Measurements from ENCODE around the gene FGF4. TPM values are rescaled to one million over a fixed set of nuclear protein-coding genes. Genes with fewer than 3 reads are reported as not detected.

FGF4 gene
- total RNA-seq, 3 donors from 2014 or later, result not detected

GRCh38 chr11:69778373-69778772 lies 3.2 kb upstream of the FGF4 start:
- H3K4me1 ChIP-seq (ENCODE audit: low read depth), result no peaks in the 10 kb centered on the region
- no peaks in the 10 kb centered on the region for H3K9me3 ChIP-seq
- no peak for DNase-seq
- ATAC-seq, result no peak
- intact Hi-C loops (cut with DNase I, micrococcal nuclease), result no loop called here
- TF ChIP-seq, protein P1, sequence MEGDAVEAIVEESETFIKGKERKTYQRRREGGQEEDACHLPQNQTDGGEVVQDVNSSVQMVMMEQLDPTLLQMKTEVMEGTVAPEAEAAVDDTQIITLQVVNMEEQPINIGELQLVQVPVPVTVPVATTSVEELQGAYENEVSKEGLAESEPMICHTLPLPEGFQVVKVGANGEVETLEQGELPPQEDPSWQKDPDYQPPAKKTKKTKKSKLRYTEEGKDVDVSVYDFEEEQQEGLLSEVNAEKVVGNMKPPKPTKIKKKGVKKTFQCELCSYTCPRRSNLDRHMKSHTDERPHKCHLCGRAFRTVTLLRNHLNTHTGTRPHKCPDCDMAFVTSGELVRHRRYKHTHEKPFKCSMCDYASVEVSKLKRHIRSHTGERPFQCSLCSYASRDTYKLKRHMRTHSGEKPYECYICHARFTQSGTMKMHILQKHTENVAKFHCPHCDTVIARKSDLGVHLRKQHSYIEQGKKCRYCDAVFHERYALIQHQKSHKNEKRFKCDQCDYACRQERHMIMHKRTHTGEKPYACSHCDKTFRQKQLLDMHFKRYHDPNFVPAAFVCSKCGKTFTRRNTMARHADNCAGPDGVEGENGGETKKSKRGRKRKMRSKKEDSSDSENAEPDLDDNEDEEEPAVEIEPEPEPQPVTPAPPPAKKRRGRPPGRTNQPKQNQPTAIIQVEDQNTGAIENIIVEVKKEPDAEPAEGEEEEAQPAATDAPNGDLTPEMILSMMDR (IDR thresholded peaks at IDR 0.05), result no peak
- H3K4me3 ChIP-seq, result no peak overlapping the region
- no peaks in the 10 kb centered on the region for H3K36me3 ChIP-seq (ENCODE audit: low read depth)

GRCh38 chr11:69774354-69775162 lies 583 bp downstream of the FGF4 start:
- H3K4me1 ChIP-seq (ENCODE audit: low read depth), result no peaks in the 10 kb centered on the region
- no peak overlapping the region for H3K4me3 ChIP-seq
- TF ChIP-seq, protein P1 (IDR thresholded peaks at IDR 0.05), result no peak
- H3K36me3 ChIP-seq (ENCODE audit: low read depth), result no peaks in the 10 kb centered on the region
- ATAC-seq (no peak), DNase-seq (no peak)
- intact Hi-C loops (cut with DNase I, micrococcal nuclease), result no loop called here
- H3K9me3 ChIP-seq, result no peaks in the 10 kb centered on the region

- Histone ChIP-seq H3K4me3 (no peak overlapping the region), H3K36me3 (ENCODE audit: low read depth) (no peaks in the 10 kb centered on the region), H3K9me3 (no peaks in the 10 kb centered on the region), H3K4me1 (ENCODE audit: low read depth) (no peaks in the 10 kb centered on the region)
- ATAC-seq (no peak), DNase-seq (no peak)
- intact Hi-C loops (cut with DNase I, micrococcal nuclease), result no loop called here
- TF ChIP-seq, protein P1 (IDR thresholded peaks at IDR 0.05), result no peak
Observed at GRCh38 chr11:69773626-69774353, 1.4 kb downstream of the FGF4 start.

GRCh38 chr11:69771466-69771865 lies 3.7 kb downstream of the FGF4 start:
- intact Hi-C loops (cut with DNase I, micrococcal nuclease), result no loop called here
- H3K4me3 ChIP-seq, result no peak overlapping the region
- no peaks in the 10 kb centered on the region for H3K9me3 ChIP-seq
- TF ChIP-seq, protein P1 (IDR thresholded peaks at IDR 0.05), result no peak
- ATAC-seq, result no peak
- no peak for DNase-seq
- H3K4me1 ChIP-seq (ENCODE audit: low read depth), result no peaks in the 10 kb centered on the region
- H3K36me3 ChIP-seq (ENCODE audit: low read depth), result no peaks in the 10 kb centered on the region

- Histone ChIP-seq H3K4me1 (ENCODE audit: low read depth) (no peaks in the 10 kb centered on the region), H3K36me3 (ENCODE audit: low read depth) (no peaks in the 10 kb centered on the region), H3K9me3 (no peaks in the 10 kb centered on the region), H3K4me3 (no peak overlapping the region)
- TF ChIP-seq, protein P1 (IDR thresholded peaks at IDR 0.05), result no peak
- DNase-seq (no peak), ATAC-seq (no peak)
- intact Hi-C loops (cut with DNase I, micrococcal nuclease), result no loop called here
Observed at GRCh38 chr11:69770540-69770939, 4.6 kb downstream of the FGF4 start.
